Liver (tissue), 3 donors: ENCODE results near the gene NPAS1.

Experiments used
- CTCF ChIP-seq: fragments of 150-350 bp; IDR thresholded peaks from 2 replicates; pipeline ENCODE4 v1.5.1; 2017; ENCODE audit warnings: improper control_type of control experiment, low read depth, low read length; ENCODE audit not compliant: missing input control
- FOXA1 ChIP-seq: IDR thresholded peaks from 2 replicates; pipeline ENCODE4 v1.6.1; 2016; ENCODE audit warnings: antibody characterized with exemption
- GABPA ChIP-seq, 2 donors: IDR thresholded peaks in 1 of 2; conservative IDR thresholded peaks in 1 of 2; 2 replicates each; pipeline ENCODE4 v1.6.1; 2016; ENCODE audit warnings: antibody characterized with exemption in 2 of 2, mild to moderate bottlenecking in 1 of 2, moderate library complexity in 1 of 2
- JUND ChIP-seq, 2 donors: IDR thresholded peaks; 2 replicates each; pipeline ENCODE4 v1.6.1; 2016; ENCODE audit warnings: antibody characterized with exemption in 2 of 2
- MAX ChIP-seq: IDR thresholded peaks from 2 replicates; pipeline ENCODE4 v1.6.1; 2016; ENCODE audit warnings: antibody characterized with exemption
- RAD21 ChIP-seq, 2 donors: IDR thresholded peaks; 2 replicates each; pipeline ENCODE4 v1.6.1; 2016; ENCODE audit warnings: antibody characterized with exemption in 2 of 2, mild to moderate bottlenecking in 2 of 2
- SP1 ChIP-seq: IDR thresholded peaks from 2 replicates; pipeline ENCODE4 v1.6.1; 2018; ENCODE audit warnings: antibody characterized with exemption, mild to moderate bottlenecking
- YY1 ChIP-seq: IDR thresholded peaks from 2 replicates; pipeline ENCODE4 v1.6.1; 2016; ENCODE audit warnings: antibody characterized with exemption, mild to moderate bottlenecking
- TF ChIP-seq, protein P1 (sequence below): IDR thresholded peaks from 2 replicates; pipeline ENCODE4 v1.6.1; 2016; ENCODE audit warnings: antibody characterized with exemption
- donor health status: healthy.
- donor health status: healthy.

- TF ChIP-seq FOXA1, result no peak
- no peak for TF ChIP-seq CTCF
- TF ChIP-seq MAX, result no peak
- TF ChIP-seq RAD21 (IDR thresholded peaks at IDR 0.05), result no peak
- no peak for TF ChIP-seq GABPA (IDR thresholded peaks at IDR 0.05 in 1 of 2, conservative IDR thresholded peaks at IDR 0.05 in 1 of 2)
- no peak for TF ChIP-seq YY1
- TF ChIP-seq, protein P1, sequence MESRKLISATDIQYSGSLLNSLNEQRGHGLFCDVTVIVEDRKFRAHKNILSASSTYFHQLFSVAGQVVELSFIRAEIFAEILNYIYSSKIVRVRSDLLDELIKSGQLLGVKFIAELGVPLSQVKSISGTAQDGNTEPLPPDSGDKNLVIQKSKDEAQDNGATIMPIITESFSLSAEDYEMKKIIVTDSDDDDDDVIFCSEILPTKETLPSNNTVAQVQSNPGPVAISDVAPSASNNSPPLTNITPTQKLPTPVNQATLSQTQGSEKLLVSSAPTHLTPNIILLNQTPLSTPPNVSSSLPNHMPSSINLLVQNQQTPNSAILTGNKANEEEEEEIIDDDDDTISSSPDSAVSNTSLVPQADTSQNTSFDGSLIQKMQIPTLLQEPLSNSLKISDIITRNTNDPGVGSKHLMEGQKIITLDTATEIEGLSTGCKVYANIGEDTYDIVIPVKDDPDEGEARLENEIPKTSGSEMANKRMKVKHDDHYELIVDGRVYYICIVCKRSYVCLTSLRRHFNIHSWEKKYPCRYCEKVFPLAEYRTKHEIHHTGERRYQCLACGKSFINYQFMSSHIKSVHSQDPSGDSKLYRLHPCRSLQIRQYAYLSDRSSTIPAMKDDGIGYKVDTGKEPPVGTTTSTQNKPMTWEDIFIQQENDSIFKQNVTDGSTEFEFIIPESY, result no peak
- no peak for TF ChIP-seq JUND (IDR thresholded peaks at IDR 0.05)
- TF ChIP-seq SP1, result no peak
Measured at GRCh38 chr19:47068246-47068645, 48.6 kb downstream of the NPAS1 start.
